Measurements from ENCODE around the gene ATP8A2.

- TF ChIP-seq CTCF (IDR thresholded peaks at IDR 0.05), result no peak
- TF ChIP-seq POLR2A (IDR thresholded peaks at IDR 0.05), result no peak
Measured at GRCh38 chr13:25538276-25538675, 166.5 kb downstream of the ATP8A2 start.

Measured in testis (tissue), 2 donors.